ENCODE measurements around the gene CYP11A1. TPM values are rescaled to one million over a fixed set of nuclear protein-coding genes. Genes with fewer than 3 reads are reported as not detected.

Gene CYP11A1
- polyA plus RNA-seq, 3 donors: not detected

DNA sequence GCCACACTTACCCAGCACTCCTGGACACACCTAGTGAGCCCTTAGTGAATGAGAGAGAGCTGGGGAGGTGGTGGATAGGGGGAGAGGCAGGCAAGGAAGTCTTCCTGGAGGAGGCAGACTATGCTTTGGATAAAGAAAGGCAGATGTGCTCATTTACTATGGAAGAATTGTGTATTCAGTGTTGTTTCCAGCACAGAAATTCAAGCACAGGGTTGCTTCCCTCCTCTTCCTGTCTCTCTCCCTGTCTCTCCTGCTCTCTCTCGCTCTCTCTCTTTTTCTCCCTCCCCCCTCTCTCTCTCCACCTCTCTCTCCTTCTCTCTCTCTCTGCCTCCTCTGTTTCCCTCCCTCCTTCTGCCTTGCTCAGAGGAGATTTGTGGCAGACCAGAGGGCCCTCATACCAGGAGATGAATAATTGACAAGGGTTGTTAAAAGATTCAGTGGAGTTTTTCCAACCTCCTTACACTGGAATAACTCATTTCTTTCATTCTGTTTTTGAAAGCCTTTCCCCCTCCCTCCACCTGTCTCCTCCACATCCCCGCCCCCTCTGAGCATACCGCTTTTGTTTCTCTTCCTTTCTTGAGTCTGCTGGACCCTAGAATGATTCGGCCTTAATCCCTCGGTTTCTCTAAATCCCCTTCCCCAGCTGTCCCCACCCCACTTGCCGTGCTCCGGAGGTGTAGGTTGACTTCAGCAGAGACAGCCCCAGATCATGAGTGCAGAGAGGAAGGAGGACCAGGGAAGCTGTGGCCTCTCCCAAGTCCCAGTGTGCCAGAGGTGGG, 65.7 kb downstream of the CYP11A1 start:
- WGBS (ENCODE audit: insufficient coverage): 77% methylated on average over 3 of the region's 7 CpGs
- H3K9me3 ChIP-seq (replicated peaks in 1 of 2; ENCODE audit: control insufficient read depth in 1 of 2, insufficient read depth in 1 of 2, low read length in 2 of 2): no peaks in the 10 kb centered on the region
- TF ChIP-seq, protein P1, sequence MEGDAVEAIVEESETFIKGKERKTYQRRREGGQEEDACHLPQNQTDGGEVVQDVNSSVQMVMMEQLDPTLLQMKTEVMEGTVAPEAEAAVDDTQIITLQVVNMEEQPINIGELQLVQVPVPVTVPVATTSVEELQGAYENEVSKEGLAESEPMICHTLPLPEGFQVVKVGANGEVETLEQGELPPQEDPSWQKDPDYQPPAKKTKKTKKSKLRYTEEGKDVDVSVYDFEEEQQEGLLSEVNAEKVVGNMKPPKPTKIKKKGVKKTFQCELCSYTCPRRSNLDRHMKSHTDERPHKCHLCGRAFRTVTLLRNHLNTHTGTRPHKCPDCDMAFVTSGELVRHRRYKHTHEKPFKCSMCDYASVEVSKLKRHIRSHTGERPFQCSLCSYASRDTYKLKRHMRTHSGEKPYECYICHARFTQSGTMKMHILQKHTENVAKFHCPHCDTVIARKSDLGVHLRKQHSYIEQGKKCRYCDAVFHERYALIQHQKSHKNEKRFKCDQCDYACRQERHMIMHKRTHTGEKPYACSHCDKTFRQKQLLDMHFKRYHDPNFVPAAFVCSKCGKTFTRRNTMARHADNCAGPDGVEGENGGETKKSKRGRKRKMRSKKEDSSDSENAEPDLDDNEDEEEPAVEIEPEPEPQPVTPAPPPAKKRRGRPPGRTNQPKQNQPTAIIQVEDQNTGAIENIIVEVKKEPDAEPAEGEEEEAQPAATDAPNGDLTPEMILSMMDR (IDR thresholded peaks at IDR 0.05): no peak
- H3K79me2 ChIP-seq (ENCODE audit: insufficient read depth, low read length): no peaks in the 10 kb centered on the region
- H3K4me3 Mint-ChIP-seq: no peak overlapping the region
- no peaks in the 10 kb centered on the region for H3K4me1 ChIP-seq (ENCODE audit: control insufficient read depth in 1 of 2, insufficient read depth in 2 of 2, low read length in 2 of 2)
- no peaks in the 10 kb centered on the region for H3K9me3 Mint-ChIP-seq
- H3K9ac ChIP-seq (ENCODE audit: insufficient read depth, low read length, poor library complexity, severe bottlenecking): no peak overlapping the region
- no peak overlapping the region for H3K4me2 ChIP-seq (replicated peaks; ENCODE audit: extremely low read depth, low read length, poor library complexity, severe bottlenecking)
- no peaks in the 10 kb centered on the region for H3K36me3 ChIP-seq (replicated peaks in 1 of 2; ENCODE audit: control insufficient read depth in 1 of 2, insufficient read depth in 2 of 2, low read length in 2 of 2)
- no peak overlapping the region for H3K27ac Mint-ChIP-seq
- H3K27me3 Mint-ChIP-seq (ENCODE audit: low read depth in 3 of 3): peaks cover 14 to 35% (median 24%) of the 10 kb centered on the region in 3 donors
- no peak overlapping the region for H2AFZ ChIP-seq (ENCODE audit: insufficient read depth, low read depth, low read length, poor library complexity, severe bottlenecking)
- H3K27ac ChIP-seq (ENCODE audit: low read depth in 1 of 2, low read length in 2 of 2): no peak overlapping the region
- H3K4me1 Mint-ChIP-seq: no peaks in the 10 kb centered on the region
- no peak for DNase-seq
- intact Hi-C loops (cut with micrococcal nuclease): no loop called here
- H3K4me3 ChIP-seq (replicated peaks in 1 of 3; ENCODE audit: low read depth in 2 of 3, low read length in 3 of 3): no peak overlapping the region
- no peaks in the 10 kb centered on the region for H3K27me3 ChIP-seq (ENCODE audit: control insufficient read depth in 2 of 2, insufficient read depth in 2 of 2, low read length in 2 of 2)
- no peaks in the 10 kb centered on the region for H3K36me3 Mint-ChIP-seq
- H4K20me1 ChIP-seq (ENCODE audit: insufficient read depth, low read length): no peaks in the 10 kb centered on the region

DNA sequence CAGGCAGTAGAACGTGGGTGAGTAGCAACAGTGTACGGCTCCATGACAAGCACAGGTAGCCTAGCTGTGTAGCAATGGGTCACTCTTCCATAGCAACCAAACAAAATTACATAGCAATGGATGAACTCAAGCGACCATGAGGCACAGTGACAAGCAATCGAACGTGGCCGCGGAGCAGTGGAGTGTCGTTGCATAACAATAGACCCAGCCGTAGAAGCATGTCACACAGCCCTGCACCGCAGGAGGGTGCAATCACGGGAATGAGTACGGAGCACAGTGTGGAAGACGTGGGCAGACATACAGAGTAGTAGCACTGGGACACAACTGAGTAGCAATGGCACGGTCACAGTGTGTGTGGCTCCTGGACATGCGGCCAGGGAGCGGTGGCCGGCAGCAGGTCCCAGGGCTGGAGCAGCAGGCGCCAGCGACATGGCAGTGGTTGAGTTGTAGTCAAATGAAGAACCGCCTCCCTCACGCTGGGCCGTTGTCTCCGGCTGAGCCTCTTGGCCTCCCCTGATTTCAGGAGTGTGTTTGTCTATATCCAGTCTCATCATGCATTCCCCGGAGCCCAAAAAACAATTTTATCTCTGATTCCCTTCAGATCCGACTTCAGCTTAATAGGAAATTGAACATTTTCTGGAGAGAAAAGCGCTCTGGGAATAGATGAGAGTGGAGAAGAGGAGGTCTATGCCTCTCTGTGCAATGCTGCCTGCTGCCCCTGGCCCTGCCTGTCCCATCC, 67.2 kb downstream of the CYP11A1 start:
- Mint-ChIP-seq H3K27ac (no peak overlapping the region), H3K27me3 (ENCODE audit: low read depth in 3 of 3) (peaks cover 16 to 30% (median 24%) of the 10 kb centered on the region in 3 donors), H3K4me3 (no peak overlapping the region), H3K36me3 (no peaks in the 10 kb centered on the region), H3K4me1 (no peaks in the 10 kb centered on the region), H3K9me3 (no peaks in the 10 kb centered on the region)
- Histone ChIP-seq H3K9me3 (replicated peaks in 1 of 2; ENCODE audit: control insufficient read depth in 1 of 2, insufficient read depth in 1 of 2, low read length in 2 of 2) (no peaks in the 10 kb centered on the region), H3K27me3 (ENCODE audit: control insufficient read depth in 2 of 2, insufficient read depth in 2 of 2, low read length in 2 of 2) (no peaks in the 10 kb centered on the region), H3K4me2 (replicated peaks; ENCODE audit: extremely low read depth, low read length, poor library complexity, severe bottlenecking) (no peak overlapping the region), H2AFZ (ENCODE audit: insufficient read depth, low read depth, low read length, poor library complexity, severe bottlenecking) (no peak overlapping the region), H3K36me3 (replicated peaks in 1 of 2; ENCODE audit: control insufficient read depth in 1 of 2, insufficient read depth in 2 of 2, low read length in 2 of 2) (no peaks in the 10 kb centered on the region), H4K20me1 (ENCODE audit: insufficient read depth, low read length) (no peaks in the 10 kb centered on the region), H3K27ac (ENCODE audit: low read depth in 1 of 2, low read length in 2 of 2) (no peak overlapping the region), H3K79me2 (ENCODE audit: insufficient read depth, low read length) (no peaks in the 10 kb centered on the region), H3K9ac (ENCODE audit: insufficient read depth, low read length, poor library complexity, severe bottlenecking) (no peak overlapping the region), H3K4me1 (ENCODE audit: control insufficient read depth in 1 of 2, insufficient read depth in 2 of 2, low read length in 2 of 2) (no peaks in the 10 kb centered on the region), H3K4me3 (replicated peaks in 1 of 3; ENCODE audit: low read depth in 2 of 3, low read length in 3 of 3) (no peak overlapping the region)
- TF ChIP-seq, protein P1 (IDR thresholded peaks at IDR 0.05): no peak
- WGBS (ENCODE audit: insufficient coverage): 35% methylated on average over 19 of the region's 26 CpGs
- intact Hi-C loops (cut with micrococcal nuclease): no loop called here
- DNase-seq: no peak
